H1 (cell line): ENCODE results near the gene ALG1. TPM values are rescaled to one million over a fixed set of nuclear protein-coding genes. Genes with fewer than 3 reads are reported as not detected.

Experiments
- CTCF ChIA-PET: fragments of 300-600 bp; sonication (Branson Sonifier 250); formaldehyde crosslinking; loops from one replicate; lab custom pipeline; 2021; ENCODE audit not compliant: partially characterized antibody; lab: Charles Lee
- POLR2A ChIA-PET: fragments of 300-600 bp; sonication (Branson Sonifier 250); formaldehyde crosslinking; loops from one replicate; lab custom pipeline; 2021; ENCODE audit warnings: inconsistent platforms; ENCODE audit not compliant: partially characterized antibody; lab: Charles Lee
- DNase-seq, 2 experiments: peaks; one replicate each; pipeline versions ENCODE4 v3.0.0 to v3.0.0-alpha.2; 2010 to 2022; ENCODE audit warnings: low spot score in 2 of 2, low read depth in 1 of 2, mixed read lengths in 1 of 2
- FAIRE-seq: peaks from 2 replicates; lab custom pipeline; 2011; peaks lifted over from hg19 to GRCh38; lab: Jason Lieb, UNC
- H2AFZ ChIP-seq: 2 replicates; pipeline ENCODE4 v1.8.1; 2012; ENCODE audit warnings: low read length, inconsistent platforms
- H2AK5ac ChIP-seq: 2 replicates; pipeline ENCODE4 v1.6.1; 2013; ENCODE audit warnings: low read depth, low read length
- H2BK120ac ChIP-seq: replicated peaks from 2 replicates; pipeline ENCODE3; 2013; ENCODE audit warnings: low read depth, low read length, inconsistent platforms
- H2BK12ac ChIP-seq: 2 replicates; pipeline ENCODE4 v1.6.1; 2013; ENCODE audit warnings: low read depth, low read length
- H2BK15ac ChIP-seq: 2 replicates; pipeline ENCODE4 v1.6.1; 2013; ENCODE audit warnings: low read length
- H2BK20ac ChIP-seq: 2 replicates; pipeline ENCODE4 v1.6.1; 2013; ENCODE audit warnings: low read length
- H2BK5ac ChIP-seq: 2 replicates; pipeline ENCODE4 v1.6.1; 2013; ENCODE audit warnings: low read depth, low read length
- H3K14ac ChIP-seq: 2 replicates; pipeline ENCODE4 v1.6.1; 2013; ENCODE audit warnings: inconsistent platforms; ENCODE audit not compliant: insufficient read length
- H3K18ac ChIP-seq: 2 replicates; pipeline ENCODE4 v1.6.1; 2013; ENCODE audit warnings: low read length; ENCODE audit errors: extremely low read depth
- H3K23ac ChIP-seq: 2 replicates; pipeline ENCODE4 v1.6.1; 2013; ENCODE audit warnings: inconsistent platforms; ENCODE audit not compliant: insufficient read length
- H3K23me2 ChIP-seq: 2 replicates; pipeline ENCODE4 v1.6.1; 2013; ENCODE audit warnings: low read depth, low read length
- H3K27ac ChIP-seq: 2 replicates; pipeline ENCODE4 v1.6.1; 2011; ENCODE audit warnings: low read depth, low read length, inconsistent platforms
- H3K27me3 ChIP-seq, 4 experiments: replicated peaks in 1 of 4; 1 replicate in 1 of 4; 2 replicates in 3 of 4; pipeline versions ENCODE4 v1.6.1 to v1.8.1; 2011 to 2013; ENCODE audit warnings: low read length in 3 of 4, mild to moderate bottlenecking in 3 of 4, inconsistent platforms in 2 of 4, mixed read lengths in 2 of 4, moderate library complexity in 1 of 4; ENCODE audit not compliant: control insufficient read depth in 3 of 4, insufficient read depth in 3 of 4; ENCODE audit errors: extremely low read depth in 1 of 4
- H3K36me3 ChIP-seq, 4 experiments: 2 replicates each; pipeline versions ENCODE4 v1.6.1 to v1.8.1; 2011 to 2013; ENCODE audit warnings: mild to moderate bottlenecking in 4 of 4, low read length in 3 of 4, moderate library complexity in 2 of 4, control low read depth in 1 of 4, inconsistent platforms in 1 of 4; ENCODE audit not compliant: insufficient read depth in 4 of 4, control insufficient read depth in 2 of 4
- H3K4ac ChIP-seq: replicated peaks from 2 replicates; pipeline ENCODE3; 2013; ENCODE audit warnings: low read length, low read depth, mixed read lengths, inconsistent platforms; ENCODE audit not compliant: insufficient read length
- H3K4me1 ChIP-seq, 4 experiments: replicated peaks in 1 of 4; 1 replicate in 1 of 4; 2 replicates in 3 of 4; pipeline versions ENCODE4 v1.6.1 to v1.8.1; 2011 to 2013; ENCODE audit warnings: low read length in 3 of 4, inconsistent platforms in 2 of 4, mixed read lengths in 1 of 4; ENCODE audit not compliant: insufficient read depth in 4 of 4, control insufficient read depth in 3 of 4
- H3K4me2 ChIP-seq, 2 experiments: 2 replicates each; pipeline versions ENCODE4 v1.6.1 to v1.8.1; 2011 to 2013; ENCODE audit warnings: low read depth in 2 of 2, low read length in 2 of 2, control low read depth in 1 of 2, inconsistent platforms in 1 of 2, mild to moderate bottlenecking in 1 of 2; ENCODE audit not compliant: insufficient read depth in 1 of 2
- H3K4me3 ChIP-seq, 4 experiments: fragments of 200-600, 300-600 bp in 1 of 4; sonication (generic), shearing (Covaris generic), sonication (Bioruptor Twin) in 1 of 4; 2 replicates each; pipeline versions ENCODE4 v1.5.1 to v1.8.1; 2011 to 2016; ENCODE audit warnings: low read length in 4 of 4, low read depth in 3 of 4, control low read depth in 2 of 4, inconsistent platforms in 2 of 4, mild to moderate bottlenecking in 2 of 4, mixed read lengths in 1 of 4, moderate library complexity in 1 of 4; ENCODE audit not compliant: insufficient read depth in 2 of 4; ENCODE audit errors: extremely low read depth in 1 of 4
- H3K56ac ChIP-seq: replicated peaks from 2 replicates; pipeline ENCODE3; 2013; ENCODE audit warnings: low read depth, mild to moderate bottlenecking, mixed read lengths, low read length, inconsistent platforms; ENCODE audit not compliant: insufficient read length
- H3K79me1 ChIP-seq: 2 replicates; pipeline ENCODE4 v1.6.1; 2013; ENCODE audit warnings: low read depth, low read length, control low read depth
- H3K79me2 ChIP-seq, 2 experiments: 2 replicates each; pipeline versions ENCODE4 v1.6.1 to v1.8.1; 2012 to 2013; ENCODE audit warnings: low read length in 2 of 2, mild to moderate bottlenecking in 2 of 2, inconsistent platforms in 1 of 2; ENCODE audit not compliant: insufficient read depth in 2 of 2, control insufficient read depth in 1 of 2
- H3K9ac ChIP-seq, 4 experiments: replicated peaks in 1 of 4; 1 replicate in 1 of 4; 2 replicates in 3 of 4; pipeline versions ENCODE4 v1.6.1 to v1.8.1; 2011 to 2013; ENCODE audit warnings: low read depth in 3 of 4, low read length in 3 of 4, control low read depth in 2 of 4, mild to moderate bottlenecking in 2 of 4, moderate library complexity in 2 of 4, inconsistent platforms in 1 of 4; ENCODE audit errors: extremely low read depth in 1 of 4
- H3K9me3 ChIP-seq, 2 experiments: 2 replicates each; pipeline versions ENCODE4 v1.6.1 to v1.8.1; 2012 to 2013; ENCODE audit warnings: mild to moderate bottlenecking in 2 of 2, moderate library complexity in 2 of 2, control low read depth in 1 of 2, inconsistent platforms in 1 of 2, low read depth in 1 of 2, low read length in 1 of 2, mixed read lengths in 1 of 2; ENCODE audit not compliant: insufficient read depth in 2 of 2
- H4K20me1 ChIP-seq, 2 experiments: replicated peaks in 1 of 2; 2 replicates each; pipeline versions ENCODE3 to v1.8.1; 2011 to 2013; ENCODE audit warnings: inconsistent platforms in 2 of 2, low read length in 2 of 2, mild to moderate bottlenecking in 1 of 2; ENCODE audit not compliant: insufficient read depth in 2 of 2, control insufficient read depth in 1 of 2
- H4K5ac ChIP-seq: 2 replicates; pipeline ENCODE4 v1.6.1; 2013; ENCODE audit warnings: low read length, low read depth, mixed read lengths, inconsistent platforms; ENCODE audit not compliant: insufficient read length
- H4K8ac ChIP-seq: 2 replicates; pipeline ENCODE4 v1.8.0; 2013; ENCODE audit warnings: mild to moderate bottlenecking, moderate library complexity, low read length, inconsistent platforms; ENCODE audit not compliant: insufficient read depth; ENCODE audit errors: extremely low read depth
- H4K91ac ChIP-seq: replicated peaks from 2 replicates; pipeline ENCODE3; 2013; ENCODE audit warnings: low read length, mixed read lengths, inconsistent platforms; ENCODE audit not compliant: insufficient read length
- HDAC6 ChIP-seq: IDR thresholded peaks from one replicate; pipeline ENCODE4 v1.7.1; 2012; ENCODE audit warnings: low read depth, mild to moderate bottlenecking, inconsistent platforms, low read length, moderate library complexity
- KDM4A ChIP-seq: IDR thresholded peaks from one replicate; pipeline ENCODE4 v1.7.1; 2012; ENCODE audit warnings: low read depth, mild to moderate bottlenecking, moderate library complexity, low read length, inconsistent platforms; ENCODE audit not compliant: severe bottlenecking
- POLR2A ChIP-seq, 2 experiments: IDR thresholded peaks; 1 replicate in 1 of 2; 2 replicates in 1 of 2; pipeline ENCODE4 v1.6.1; 2011; ENCODE audit warnings: low read depth in 2 of 2, low read length in 2 of 2, mild to moderate bottlenecking in 2 of 2; ENCODE audit errors: control extremely low read depth in 1 of 2
- POLR2AphosphoS5 ChIP-seq: IDR thresholded peaks from 2 replicates; pipeline ENCODE4 v1.6.1; 2011; ENCODE audit warnings: low read depth, low read length
- YY1 ChIP-seq: IDR thresholded peaks from 2 replicates; pipeline ENCODE4 v1.6.1; 2011; ENCODE audit warnings: low read depth, mild to moderate bottlenecking, low read length
- WGBS, 2 experiments: shearing (Covaris generic) in 1 of 2; methylation state at CpG; one replicate each; pipeline versions ENCODE4 v1.1.6 to v1.1.7; 2013 to 2015; ENCODE audit warnings: low lambda C conversion rate in 2 of 2, mixed read lengths in 2 of 2, inconsistent platforms in 1 of 2, low coverage in 1 of 2, missing lambda C conversion rate in 1 of 2; ENCODE audit not compliant: insufficient replicate concordance in 2 of 2, insufficient coverage in 1 of 2, insufficient read length in 1 of 2; ENCODE audit errors: extremely low coverage in 1 of 2, missing lambda C conversion rate in 1 of 2; 5-methylcytosine and 5-hydroxymethylcytosine counted together
- polyA plus RNA-seq, 7 experiments: library from polyadenylated mRNA; depleted of rRNA in 3 of 7; stranded (reverse) in 5 of 7; unstranded in 2 of 7; fragments of >200 nt in 5 of 7; fragments of 200-250 nt in 2 of 7; gene quantifications; 1 replicate in 5 of 7; 2 replicates in 1 of 7; 4 replicates in 1 of 7; pipeline versions ENCODE4 v1.2.1 to v1.2.3, GENCODE V29; 2011 to 2013; ENCODE audit warnings: missing spikeins in 2 of 7, mixed read lengths in 2 of 7
- total RNA-seq: library from RNA; stranded (reverse); fragmentation: NEBNext Ultra II Directional; extraction: Animal tissue kit (Norgen Biotek cat#: 25700); gene quantifications from 2 replicates; pipeline ENCODE4 v1.2.1, GENCODE V29; 2021
- TF ChIP-seq, protein P1 (sequence below): IDR thresholded peaks from 2 replicates; pipeline ENCODE4 v1.6.1; 2012; ENCODE audit warnings: inconsistent platforms

The ALG1 gene
- total and polyA plus RNA-seq, 2 of the 8 experiments (the other 6 are each of a cell fraction or from before 2014, with no cell fraction given): 34.8 to 46.5 TPM

- H2AK5ac ChIP-seq: no peak overlapping the region
- no peak overlapping the region for H2BK120ac ChIP-seq
- H3K4ac ChIP-seq: no peak overlapping the region
- H3K18ac ChIP-seq: no peak overlapping the region
- H3K27ac ChIP-seq: no peak overlapping the region
- no peak overlapping the region for H3K4me2 ChIP-seq
- H3K27me3 ChIP-seq: no peaks in the 10 kb centered on the region
- H3K79me1 ChIP-seq: no peaks in the 10 kb centered on the region
- 0 out of 2 replicates have a peak overlapping the region, but pooled peaks have one; percentile 68 for H4K8ac ChIP-seq
- H4K91ac ChIP-seq: no peak overlapping the region
- H4K20me1 ChIP-seq: no peaks in the 10 kb centered on the region
- no peak overlapping the region for H4K5ac ChIP-seq
- no peak overlapping the region for H3K4me3 ChIP-seq
- no peak for DNase-seq
- H3K14ac ChIP-seq: no peak overlapping the region
- H2BK12ac ChIP-seq: no peak overlapping the region
- H3K79me2 ChIP-seq: no peaks in the 10 kb centered on the region
- H2AFZ ChIP-seq: no peak overlapping the region
- H3K23ac ChIP-seq: no peak overlapping the region
- no peak overlapping the region for H3K9ac ChIP-seq
- FAIRE-seq: no peak
- no peak overlapping the region for H2BK15ac ChIP-seq
- ChIA-PET POLR2A (interaction anchor here (1.6 kb wide), 1 partner anchor 17 kb away, joined by 5 read pairs; the partner anchor contains the start of gene ALG1), CTCF (interaction anchor here (0.9 to 28.8 kb wide), 8 partner anchors 7 to 85 kb away, joined by 3 to 625 read pairs (median 12); partner anchors contain the start of genes ALG1, C16orf89 and NAGPA)
- TF ChIP-seq YY1 (no peak), POLR2AphosphoS5 (no peak), POLR2A (IDR thresholded peaks at IDR 0.05; ENCODE audit: control extremely low read depth in 1 of 2, low read depth in 2 of 2, low read length in 2 of 2) (no peak), HDAC6 (no peak), KDM4A (no peak)
- TF ChIP-seq, protein P1, sequence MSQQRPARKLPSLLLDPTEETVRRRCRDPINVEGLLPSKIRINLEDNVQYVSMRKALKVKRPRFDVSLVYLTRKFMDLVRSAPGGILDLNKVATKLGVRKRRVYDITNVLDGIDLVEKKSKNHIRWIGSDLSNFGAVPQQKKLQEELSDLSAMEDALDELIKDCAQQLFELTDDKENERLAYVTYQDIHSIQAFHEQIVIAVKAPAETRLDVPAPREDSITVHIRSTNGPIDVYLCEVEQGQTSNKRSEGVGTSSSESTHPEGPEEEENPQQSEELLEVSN: no peak
- no peaks in the 10 kb centered on the region for H3K36me3 ChIP-seq
- H3K23me2 ChIP-seq: no peaks in the 10 kb centered on the region; the same call in 1 of the 2 replicates
- no peak overlapping the region for H2BK5ac ChIP-seq
- no peak overlapping the region for H3K56ac ChIP-seq
- H3K9me3 ChIP-seq: no peaks in the 10 kb centered on the region
- no peak overlapping the region for H2BK20ac ChIP-seq
- WGBS, 2 experiments: 88% methylated on average over 16 of the region's 16 CpGs; no CpG with 5 or more reads in 1 of the 2 experiments
- peaks cover 0 to 18% (median 11%) of the 10 kb centered on the region in 4 experiments; a peak in 6 of 7 replicates for H3K4me1 ChIP-seq
These were observed 16.5 kb upstream of the ALG1 start for GRCh38 chr16:5054876-5055865.
